SU-DHL-6 (cell line): ENCODE measurements around the gene NRG3.

Source experiments
- H2AFZ ChIP-seq: fragments of 200-600 bp; sonication (generic); 2 replicates; pipeline ENCODE4 v1.6.1; 2014; ENCODE audit warnings: low read depth, mild to moderate bottlenecking, moderate library complexity, mixed read lengths, antibody characterized with exemption, low read length; ENCODE audit not compliant: severe bottlenecking
- H3F3A ChIP-seq: fragments of 200-600 bp; shearing (Covaris generic); 2 replicates; pipeline ENCODE4 v1.6.0; 2016; ENCODE audit warnings: antibody characterized with exemption, mild to moderate bottlenecking; ENCODE audit not compliant: insufficient read depth
- H3K27ac ChIP-seq: fragments of 200-600 bp; sonication (generic); 2 replicates; pipeline ENCODE4 v1.5.1; 2016; ENCODE audit warnings: low read depth, mild to moderate bottlenecking, low read length, moderate library complexity, mixed read lengths
- H3K27me3 ChIP-seq: fragments of 200-600 bp; sonication (generic), shearing (Covaris generic); 2 replicates; pipeline ENCODE4 v1.6.0; 2014; ENCODE audit warnings: mild to moderate bottlenecking, low read length
- H3K36me3 ChIP-seq: fragments of 200-600 bp; sonication (generic); 2 replicates; pipeline ENCODE4 v1.6.1; 2014; ENCODE audit warnings: mild to moderate bottlenecking, low read length, mixed read lengths
- H3K4me2 ChIP-seq: fragments of 300-600, 200-600 bp; shearing (Covaris generic), sonication (generic); 2 replicates; pipeline ENCODE4 v1.6.0; 2014; ENCODE audit warnings: low read length, low read depth, mild to moderate bottlenecking; ENCODE audit not compliant: poor library complexity, severe bottlenecking
- H3K4me3 ChIP-seq: fragments of 200-600 bp; sonication (generic); 2 replicates; pipeline ENCODE4 v1.5.1; 2014; ENCODE audit warnings: antibody characterized with exemption, low read length, mild to moderate bottlenecking, mixed read lengths; ENCODE audit not compliant: insufficient read depth, poor library complexity, severe bottlenecking
- H3K79me2 ChIP-seq: fragments of 200-600 bp; sonication (generic); 2 replicates; pipeline ENCODE4 v1.6.1; 2014; ENCODE audit warnings: mild to moderate bottlenecking, low read length, moderate library complexity; ENCODE audit not compliant: insufficient read depth
- H3K9ac ChIP-seq: fragments of 200-600 bp; sonication (generic); 2 replicates; pipeline ENCODE4 v1.7.0; 2014; ENCODE audit warnings: mild to moderate bottlenecking, low read length
- H3K9me2 ChIP-seq: fragments of 200-600 bp; sonication (generic); replicated peaks from 2 replicates; pipeline ENCODE4 v1.6.1; 2014; ENCODE audit warnings: low read length; ENCODE audit not compliant: insufficient read depth
- H3K9me3 ChIP-seq: fragments of 200-600 bp; sonication (generic); 2 replicates; pipeline ENCODE4 v1.6.1; 2014; ENCODE audit warnings: low read length, mixed read lengths; ENCODE audit not compliant: insufficient read depth
- H4K20me1 ChIP-seq: fragments of 200-600 bp; sonication (generic); 2 replicates; pipeline ENCODE4 v1.6.1; 2014; ENCODE audit warnings: low read depth, mild to moderate bottlenecking, antibody characterized with exemption, low read length, moderate library complexity, mixed read lengths
- CTCF ChIP-seq: fragments of 200-600 bp; sonication (generic); IDR thresholded peaks from one replicate; pipeline ENCODE4 v1.5.1; 2017; ENCODE audit warnings: antibody characterized with exemption, mild to moderate bottlenecking, low read length, moderate library complexity; ENCODE audit not compliant: insufficient read depth, poor library complexity, severe bottlenecking
- EZH2phosphoT487 ChIP-seq: fragments of 200-600 bp; sonication (generic), shearing (Covaris generic); conservative IDR thresholded peaks from 2 replicates; pipeline ENCODE4 v1.6.1; 2018; ENCODE audit warnings: mild to moderate bottlenecking, antibody characterized with exemption, low read length, moderate library complexity, mixed read lengths

Gene NRG3

GRCh38 chr10:81875467-81876252 lies 666 bp downstream of the NRG3 start:
- Histone ChIP-seq H3K27ac (no peak overlapping the region), H3K4me3 (no peak overlapping the region), H4K20me1 (no peaks in the 10 kb centered on the region)

GRCh38 chr10:81876253-81877077 lies 1.5 kb downstream of the NRG3 start:
- H3K36me3 ChIP-seq: no peaks in the 10 kb centered on the region
- no peaks in the 10 kb centered on the region for H3K9me2 ChIP-seq
- no peaks in the 10 kb centered on the region for H3K27me3 ChIP-seq
- H4K20me1 ChIP-seq: no peaks in the 10 kb centered on the region
- TF ChIP-seq CTCF (no peak), EZH2phosphoT487 (no peak)
- no peaks in the 10 kb centered on the region for H3K79me2 ChIP-seq
- no peaks in the 10 kb centered on the region for H3F3A ChIP-seq
- H3K27ac ChIP-seq: no peak overlapping the region
- no peak overlapping the region for H3K4me2 ChIP-seq
- no peak overlapping the region for H3K4me3 ChIP-seq
- H3K9ac ChIP-seq: no peak overlapping the region
- H3K9me3 ChIP-seq: no peaks in the 10 kb centered on the region
- H2AFZ ChIP-seq: no peak overlapping the region

More at GRCh38 chr10:81875467-81876252, 666 bp downstream of the NRG3 start:
- Histone ChIP-seq H3K9me2 (no peaks in the 10 kb centered on the region), H3K9me3 (no peaks in the 10 kb centered on the region), H3K36me3 (no peaks in the 10 kb centered on the region), H2AFZ (no peak overlapping the region), H3F3A (no peaks in the 10 kb centered on the region), H3K27me3 (no peaks in the 10 kb centered on the region), H3K4me2 (no peak overlapping the region), H3K9ac (no peak overlapping the region), H3K79me2 (no peaks in the 10 kb centered on the region)
- TF ChIP-seq EZH2phosphoT487 (no peak), CTCF (no peak)

DNA sequence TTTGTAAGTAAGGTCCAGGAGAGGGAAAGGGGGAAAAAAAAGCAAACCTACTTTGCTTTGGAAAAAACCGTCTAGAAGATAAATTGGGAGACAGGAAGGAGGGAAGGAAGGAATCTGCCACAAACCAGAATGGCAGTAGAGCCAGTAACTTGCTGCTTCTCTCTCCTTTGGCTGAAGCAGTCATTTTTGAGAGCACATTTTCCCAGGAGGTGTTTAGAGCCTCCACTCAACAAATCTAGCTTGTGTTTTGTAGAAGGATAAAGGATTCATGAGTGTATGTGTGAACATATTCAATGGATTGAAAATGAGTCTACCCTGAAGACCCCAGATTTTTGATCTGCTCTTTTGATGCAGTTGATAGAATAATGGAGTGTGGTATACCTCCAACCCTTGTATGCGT lies 2.6 kb downstream of the NRG3 start:
- no peaks in the 10 kb centered on the region for H3K27me3 ChIP-seq
- no peak overlapping the region for H3K4me3 ChIP-seq
- H3K9ac ChIP-seq: no peak overlapping the region
- H3F3A ChIP-seq: no peaks in the 10 kb centered on the region
- H4K20me1 ChIP-seq: no peaks in the 10 kb centered on the region
- H3K9me2 ChIP-seq: no peaks in the 10 kb centered on the region
- no peaks in the 10 kb centered on the region for H3K36me3 ChIP-seq
- TF ChIP-seq CTCF: no peak
- no peak for TF ChIP-seq EZH2phosphoT487
- H2AFZ ChIP-seq: no peak overlapping the region
- H3K79me2 ChIP-seq: no peaks in the 10 kb centered on the region
- no peak overlapping the region for H3K4me2 ChIP-seq
- H3K9me3 ChIP-seq: no peaks in the 10 kb centered on the region
- no peak overlapping the region for H3K27ac ChIP-seq
